NCI-H1436 (cell line): ENCODE data around the gene FRYL.
"Not testable (repeated sequence)": the region's sequence is repeated elsewhere in the genome, so short reads cannot be mapped to it uniquely, and the experiment has no call there.

Experiments
- DNase-seq: peaks from one replicate; lab custom pipeline; 2025; lab: John Stamatoyannopoulos, UW

Gene FRYL

GRCh38 chr4:48664938-48665337, 115.1 kb downstream of the FRYL start:
- DNase-seq, result no peak

- no peak for DNase-seq
Measured at GRCh38 chr4:48661391-48661790, 118.7 kb downstream of the FRYL start.

GRCh38 chr4:48660347-48660746, 119.7 kb downstream of the FRYL start:
- DNase-seq, result no peak

- no peak for DNase-seq
Measured at GRCh38 chr4:48654015-48654664, 125.9 kb downstream of the FRYL start.

- no peak for DNase-seq
Measured at GRCh38 chr4:48653217-48654014, 126.7 kb downstream of the FRYL start.

- DNase-seq, result no peak
Measured at GRCh38 chr4:48651914-48652313, 128.2 kb downstream of the FRYL start.

- DNase-seq, result no peak
Measured at GRCh38 chr4:48649505-48649904, 130.6 kb downstream of the FRYL start.

- no peak for DNase-seq
Measured at GRCh38 chr4:48645225-48645794, 134.8 kb downstream of the FRYL start.

GRCh38 chr4:48642421-48643374, 137.4 kb downstream of the FRYL start:
- DNase-seq, result no peak

GRCh38 chr4:48641401-48641800, 138.7 kb downstream of the FRYL start:
- DNase-seq, result no peak

- DNase-seq, result no peak
Measured at GRCh38 chr4:48640699-48641098, 139.4 kb downstream of the FRYL start.

GRCh38 chr4:48640225-48640624, 139.9 kb downstream of the FRYL start:
- DNase-seq, result no peak

- no peak for DNase-seq
Measured at GRCh38 chr4:48639807-48640206, 140.3 kb downstream of the FRYL start.

GRCh38 chr4:48638586-48638985, 141.5 kb downstream of the FRYL start:
- not testable (repeated sequence) for DNase-seq

GRCh38 chr4:48636911-48637310, 143.2 kb downstream of the FRYL start:
- DNase-seq, result no peak

- DNase-seq, result no peak
Measured at GRCh38 chr4:48635980-48636379, 144.1 kb downstream of the FRYL start.

GRCh38 chr4:48635310-48635709, 144.8 kb downstream of the FRYL start:
- no peak for DNase-seq

GRCh38 chr4:48634688-48635308, 145.3 kb downstream of the FRYL start:
- DNase-seq, result no peak

- no peak for DNase-seq
Measured at GRCh38 chr4:48633657-48634056, 146.4 kb downstream of the FRYL start.

GRCh38 chr4:48629458-48629857, 150.6 kb downstream of the FRYL start:
- no peak for DNase-seq

GRCh38 chr4:48623182-48623780, 156.8 kb downstream of the FRYL start:
- DNase-seq, result no peak
